Left colon (tissue), 2 donors: Measurements from ENCODE around the gene SIL1. TPM values are rescaled to one million over a fixed set of nuclear protein-coding genes. Genes with fewer than 3 reads are reported as not detected.
"Not testable (repeated sequence)": the region's sequence is repeated elsewhere in the genome, so short reads cannot be mapped to it uniquely, and the experiment has no call there.

ENCODE experiments used
- ATAC-seq: fragments of 200-7000 bp; cut with Tn5 transposase; one replicate; pipeline ENCODE4 v1.9.1; 2020; ENCODE audit warnings: mild to moderate bottlenecking, moderate library complexity
- DNase-seq, 2 donors: peaks; one replicate each; pipeline ENCODE4 v3.0.0-alpha.2; 2020
- intact Hi-C, 2 donors: fragments of 100-400 bp; cut with DNase I in 1 of 2; cut with micrococcal nuclease in 1 of 2; formaldehyde crosslinking; loops; one replicate each; pipeline versions ENCODE4 v1.11.2 to v1.14.0; 2022; cut with DNase I, micrococcal nuclease
- total RNA-seq, 2 donors: library from RNA; stranded (reverse); fragmentation: NEBNext Ultra II Directional; extraction: Animal tissue kit (Norgen Biotek cat#: 25700); gene quantifications; one replicate each; pipeline ENCODE4 v1.2.1, GENCODE V29; 2021
- donor health status: DM: no; HTN: no; CAD: no.
- donor health status: DM: yes; HTN: yes; CAD: no.

The SIL1 gene
- total RNA-seq, 2 donors from 2014 or later, result 29.9 to 33.0 TPM

- intact Hi-C loops, result no loop called here
- no peak for ATAC-seq
Measured at GRCh38 chr5:139126711-139127111, 71.5 kb downstream of the SIL1 start.

GRCh38 chr5:139125991-139126390 is 72.2 kb downstream of the SIL1 start:
- intact Hi-C loops, result no loop called here
- no peak for DNase-seq
- no peak for ATAC-seq

More at GRCh38 chr5:139126711-139127111, 71.5 kb downstream of the SIL1 start:
- DNase-seq, result no peak

GRCh38 chr5:139124774-139125520 is 73.2 kb downstream of the SIL1 start:
- DNase-seq (no peak), ATAC-seq (no peak)
- intact Hi-C loops, result no loop called here

- intact Hi-C loops, result no loop called here
- no peak for ATAC-seq
- no peak for DNase-seq
Measured at GRCh38 chr5:139121120-139121519, 77.0 kb downstream of the SIL1 start.

- DNase-seq (no peak), ATAC-seq (no peak)
- intact Hi-C loops, result no loop called here
Measured at GRCh38 chr5:139120521-139120920, 77.6 kb downstream of the SIL1 start.

- intact Hi-C loops, result no loop called here
- ATAC-seq (no peak), DNase-seq (no peak)
Measured at GRCh38 chr5:139118804-139119203, 79.4 kb downstream of the SIL1 start.

- intact Hi-C loops, result no loop called here
- DNase-seq (no peak), ATAC-seq (no peak)
Measured at GRCh38 chr5:139117342-139117884, 80.8 kb downstream of the SIL1 start.

- ATAC-seq (no peak), DNase-seq (no peak)
- intact Hi-C loops, result no loop called here
Measured at GRCh38 chr5:139116100-139116655, 82.0 kb downstream of the SIL1 start.

GRCh38 chr5:139113892-139114291 is 84.3 kb downstream of the SIL1 start:
- DNase-seq, result no peak
- intact Hi-C loops, result no loop called here
- ATAC-seq, result no peak

GRCh38 chr5:139112362-139112761 is 85.8 kb downstream of the SIL1 start:
- intact Hi-C loops, DNase-seq, ATAC-seq: not testable (repeated sequence)

GRCh38 chr5:139110526-139111168 is 87.5 kb downstream of the SIL1 start:
- DNase-seq, result no peak
- no peak for ATAC-seq
- intact Hi-C loops, result no loop called here

- intact Hi-C loops, result no loop called here
- no peak for DNase-seq
- ATAC-seq, result peak; percentile 44
Measured at GRCh38 chr5:139108063-139108824, 89.9 kb downstream of the SIL1 start.

- no peak for DNase-seq
- ATAC-seq, result no peak
- intact Hi-C loops, result no loop called here
Measured at GRCh38 chr5:139105621-139106071, 92.5 kb downstream of the SIL1 start.

GRCh38 chr5:139104577-139105276 is 93.4 kb downstream of the SIL1 start:
- intact Hi-C loops, result no loop called here
- peak; percentile 18 to 63 for DNase-seq
- peak; percentile 42 for ATAC-seq

GRCh38 chr5:139103762-139104161 is 94.4 kb downstream of the SIL1 start:
- no peak for ATAC-seq
- no peak for DNase-seq
- intact Hi-C loops, result no loop called here

- DNase-seq, result no peak
- ATAC-seq, result no peak
- intact Hi-C loops, result no loop called here
Measured at GRCh38 chr5:139100825-139101224, 97.3 kb downstream of the SIL1 start.

- DNase-seq, result no peak
- intact Hi-C loops, result loop anchor here in 1 of 2 donors (5.0 kb wide), 1 partner anchor 168 kb away; no protein-coding TSS in a partner anchor
- ATAC-seq, result no peak
Measured at GRCh38 chr5:139094154-139095131, 103.7 kb downstream of the SIL1 start.
